SU-DHL-6 (cell line): Measurements from ENCODE around the gene RCC2.
"Not testable (repeated sequence)": the region's sequence is repeated elsewhere in the genome, so short reads cannot be mapped to it uniquely, and the experiment has no call there.

Source experiments
- H2AFZ ChIP-seq: fragments of 200-600 bp; sonication (generic); 2 replicates; pipeline ENCODE4 v1.6.1; 2014; ENCODE audit warnings: low read depth, mild to moderate bottlenecking, moderate library complexity, mixed read lengths, antibody characterized with exemption, low read length; ENCODE audit not compliant: severe bottlenecking
- H3F3A ChIP-seq: fragments of 200-600 bp; shearing (Covaris generic); 2 replicates; pipeline ENCODE4 v1.6.0; 2016; ENCODE audit warnings: antibody characterized with exemption, mild to moderate bottlenecking; ENCODE audit not compliant: insufficient read depth
- H3K27ac ChIP-seq: fragments of 200-600 bp; sonication (generic); 2 replicates; pipeline ENCODE4 v1.5.1; 2016; ENCODE audit warnings: low read depth, mild to moderate bottlenecking, low read length, moderate library complexity, mixed read lengths
- H3K27me3 ChIP-seq: fragments of 200-600 bp; sonication (generic), shearing (Covaris generic); 2 replicates; pipeline ENCODE4 v1.6.0; 2014; ENCODE audit warnings: mild to moderate bottlenecking, low read length
- H3K36me3 ChIP-seq: fragments of 200-600 bp; sonication (generic); 2 replicates; pipeline ENCODE4 v1.6.1; 2014; ENCODE audit warnings: mild to moderate bottlenecking, low read length, mixed read lengths
- H3K4me2 ChIP-seq: fragments of 300-600, 200-600 bp; shearing (Covaris generic), sonication (generic); 2 replicates; pipeline ENCODE4 v1.6.0; 2014; ENCODE audit warnings: low read length, low read depth, mild to moderate bottlenecking; ENCODE audit not compliant: poor library complexity, severe bottlenecking
- H3K4me3 ChIP-seq: fragments of 200-600 bp; sonication (generic); 2 replicates; pipeline ENCODE4 v1.5.1; 2014; ENCODE audit warnings: antibody characterized with exemption, low read length, mild to moderate bottlenecking, mixed read lengths; ENCODE audit not compliant: insufficient read depth, poor library complexity, severe bottlenecking
- H3K79me2 ChIP-seq: fragments of 200-600 bp; sonication (generic); 2 replicates; pipeline ENCODE4 v1.6.1; 2014; ENCODE audit warnings: mild to moderate bottlenecking, low read length, moderate library complexity; ENCODE audit not compliant: insufficient read depth
- H3K9ac ChIP-seq: fragments of 200-600 bp; sonication (generic); 2 replicates; pipeline ENCODE4 v1.7.0; 2014; ENCODE audit warnings: mild to moderate bottlenecking, low read length
- H3K9me2 ChIP-seq: fragments of 200-600 bp; sonication (generic); replicated peaks from 2 replicates; pipeline ENCODE4 v1.6.1; 2014; ENCODE audit warnings: low read length; ENCODE audit not compliant: insufficient read depth
- H3K9me3 ChIP-seq: fragments of 200-600 bp; sonication (generic); 2 replicates; pipeline ENCODE4 v1.6.1; 2014; ENCODE audit warnings: low read length, mixed read lengths; ENCODE audit not compliant: insufficient read depth
- H4K20me1 ChIP-seq: fragments of 200-600 bp; sonication (generic); 2 replicates; pipeline ENCODE4 v1.6.1; 2014; ENCODE audit warnings: low read depth, mild to moderate bottlenecking, antibody characterized with exemption, low read length, moderate library complexity, mixed read lengths
- CTCF ChIP-seq: fragments of 200-600 bp; sonication (generic); IDR thresholded peaks from one replicate; pipeline ENCODE4 v1.5.1; 2017; ENCODE audit warnings: antibody characterized with exemption, mild to moderate bottlenecking, low read length, moderate library complexity; ENCODE audit not compliant: insufficient read depth, poor library complexity, severe bottlenecking
- EZH2phosphoT487 ChIP-seq: fragments of 200-600 bp; sonication (generic), shearing (Covaris generic); conservative IDR thresholded peaks from 2 replicates; pipeline ENCODE4 v1.6.1; 2018; ENCODE audit warnings: mild to moderate bottlenecking, antibody characterized with exemption, low read length, moderate library complexity, mixed read lengths

RCC2 gene

GRCh38 chr1:17412093-17412870 is 27.2 kb downstream of the RCC2 start:
- peaks cover 41% of the 10 kb centered on the region; the same call in 1 of the 2 replicates for H3K36me3 ChIP-seq
- H3K79me2 ChIP-seq, result no peaks in the 10 kb centered on the region
- peaks cover 4% of the 10 kb centered on the region; the same call in 1 of the 2 replicates for H4K20me1 ChIP-seq
- no peak overlapping the region for H3K27ac ChIP-seq
- no peak overlapping the region for H3K4me3 ChIP-seq
- no peak overlapping the region for H2AFZ ChIP-seq
- H3K9ac ChIP-seq, result no peak overlapping the region
- no peaks in the 10 kb centered on the region for H3K9me2 ChIP-seq
- H3K4me2 ChIP-seq, result no peak overlapping the region
- H3K9me3 ChIP-seq, result no peaks in the 10 kb centered on the region
- H3K27me3 ChIP-seq, result no peaks in the 10 kb centered on the region
- no peak for TF ChIP-seq EZH2phosphoT487
- no peak for TF ChIP-seq CTCF
- no peaks in the 10 kb centered on the region for H3F3A ChIP-seq

- H3K4me2 ChIP-seq, result no peak overlapping the region
- H3F3A ChIP-seq, result no peaks in the 10 kb centered on the region
- H2AFZ ChIP-seq, result no peak overlapping the region
- no peaks in the 10 kb centered on the region for H3K79me2 ChIP-seq
- peaks cover 20% of the 10 kb centered on the region; the same call in 1 of the 2 replicates for H3K36me3 ChIP-seq
- no peaks in the 10 kb centered on the region for H3K9me2 ChIP-seq
- no peaks in the 10 kb centered on the region for H3K27me3 ChIP-seq
- no peaks in the 10 kb centered on the region for H3K9me3 ChIP-seq
- H3K27ac ChIP-seq, result no peak overlapping the region
- no peak overlapping the region for H3K9ac ChIP-seq
- peaks cover 4% of the 10 kb centered on the region; the same call in 1 of the 2 replicates for H4K20me1 ChIP-seq
- no peak overlapping the region for H3K4me3 ChIP-seq
- TF ChIP-seq CTCF (no peak), EZH2phosphoT487 (no peak)
These were observed 30.1 kb downstream of the RCC2 start for GRCh38 chr1:17409391-17409811.

- H3K4me3 ChIP-seq, H3K79me2 ChIP-seq, H3K4me2 ChIP-seq, H4K20me1 ChIP-seq, H2AFZ ChIP-seq, H3K27ac ChIP-seq, H3K9me3 ChIP-seq, H3K9ac ChIP-seq, H3K9me2 ChIP-seq, H3K27me3 ChIP-seq, H3F3A ChIP-seq: not testable (repeated sequence)
- peaks cover 13% of the 10 kb centered on the region; the same call in 1 of the 2 replicates for H3K36me3 ChIP-seq
These were observed 31.5 kb downstream of the RCC2 start for GRCh38 chr1:17407786-17408514.

GRCh38 chr1:17406760-17407475 is 32.6 kb downstream of the RCC2 start:
- not testable (repeated sequence) for H3K4me2 ChIP-seq, H3K27me3 ChIP-seq, H3K79me2 ChIP-seq, H3F3A ChIP-seq, H3K9ac ChIP-seq, H3K27ac ChIP-seq, H3K9me3 ChIP-seq, H3K4me3 ChIP-seq, H4K20me1 ChIP-seq, H3K9me2 ChIP-seq, H2AFZ ChIP-seq
- peaks cover 10% of the 10 kb centered on the region; the same call in 1 of the 2 replicates for H3K36me3 ChIP-seq
